GM12875 (cell line): Measurements from ENCODE around the gene TRH.

Source experiments
- H3K4me3 ChIP-seq: one replicate; pipeline ENCODE4 v1.5.1; 2011; ENCODE audit warnings: low read depth, low read length, control low read depth
- TF ChIP-seq, protein P1 (sequence below): IDR thresholded peaks from 2 replicates; pipeline ENCODE4 v1.5.1; 2011; ENCODE audit warnings: low read depth, mild to moderate bottlenecking, control low read depth, inconsistent platforms, low read length, moderate library complexity, borderline replicate concordance; ENCODE audit not compliant: insufficient read depth

Gene TRH

DNA sequence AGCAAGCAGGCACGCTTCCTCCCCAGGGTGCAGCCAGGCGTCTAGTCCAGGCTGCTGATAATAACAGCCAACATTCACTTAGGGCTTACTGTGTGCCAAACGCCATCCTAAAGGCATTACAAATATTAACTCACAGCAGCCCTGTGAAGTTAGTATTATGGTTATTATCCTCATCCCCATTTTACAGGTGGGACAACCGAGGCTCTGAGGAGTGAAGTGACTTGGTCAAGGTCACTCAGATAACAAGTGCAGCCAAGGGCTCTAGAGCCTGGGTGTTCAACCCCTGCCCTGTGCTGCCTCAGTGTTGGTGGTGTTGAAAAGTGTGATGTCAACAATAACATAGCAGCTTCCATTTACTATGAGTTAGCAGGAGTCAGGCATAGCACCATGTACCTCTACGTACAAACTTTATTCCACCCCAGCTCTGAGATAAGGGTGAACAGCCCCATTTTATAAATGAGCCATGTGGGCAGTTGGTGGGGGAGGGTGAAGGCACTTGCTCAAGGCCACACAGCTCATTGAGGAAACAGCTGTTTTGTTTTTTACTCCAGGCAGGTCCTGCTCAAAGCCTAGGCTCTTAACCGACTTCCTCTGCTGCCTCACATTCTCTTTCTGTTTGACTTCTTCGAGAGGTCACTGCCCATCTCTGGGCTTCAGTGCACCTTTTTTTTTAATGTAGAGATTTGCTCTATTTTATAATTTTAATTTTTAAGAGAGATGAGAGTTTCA is 24.0 kb upstream of the TRH start:
- TF ChIP-seq, protein P1, sequence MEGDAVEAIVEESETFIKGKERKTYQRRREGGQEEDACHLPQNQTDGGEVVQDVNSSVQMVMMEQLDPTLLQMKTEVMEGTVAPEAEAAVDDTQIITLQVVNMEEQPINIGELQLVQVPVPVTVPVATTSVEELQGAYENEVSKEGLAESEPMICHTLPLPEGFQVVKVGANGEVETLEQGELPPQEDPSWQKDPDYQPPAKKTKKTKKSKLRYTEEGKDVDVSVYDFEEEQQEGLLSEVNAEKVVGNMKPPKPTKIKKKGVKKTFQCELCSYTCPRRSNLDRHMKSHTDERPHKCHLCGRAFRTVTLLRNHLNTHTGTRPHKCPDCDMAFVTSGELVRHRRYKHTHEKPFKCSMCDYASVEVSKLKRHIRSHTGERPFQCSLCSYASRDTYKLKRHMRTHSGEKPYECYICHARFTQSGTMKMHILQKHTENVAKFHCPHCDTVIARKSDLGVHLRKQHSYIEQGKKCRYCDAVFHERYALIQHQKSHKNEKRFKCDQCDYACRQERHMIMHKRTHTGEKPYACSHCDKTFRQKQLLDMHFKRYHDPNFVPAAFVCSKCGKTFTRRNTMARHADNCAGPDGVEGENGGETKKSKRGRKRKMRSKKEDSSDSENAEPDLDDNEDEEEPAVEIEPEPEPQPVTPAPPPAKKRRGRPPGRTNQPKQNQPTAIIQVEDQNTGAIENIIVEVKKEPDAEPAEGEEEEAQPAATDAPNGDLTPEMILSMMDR, result no peak
- no peak overlapping the region for H3K4me3 ChIP-seq

DNA sequence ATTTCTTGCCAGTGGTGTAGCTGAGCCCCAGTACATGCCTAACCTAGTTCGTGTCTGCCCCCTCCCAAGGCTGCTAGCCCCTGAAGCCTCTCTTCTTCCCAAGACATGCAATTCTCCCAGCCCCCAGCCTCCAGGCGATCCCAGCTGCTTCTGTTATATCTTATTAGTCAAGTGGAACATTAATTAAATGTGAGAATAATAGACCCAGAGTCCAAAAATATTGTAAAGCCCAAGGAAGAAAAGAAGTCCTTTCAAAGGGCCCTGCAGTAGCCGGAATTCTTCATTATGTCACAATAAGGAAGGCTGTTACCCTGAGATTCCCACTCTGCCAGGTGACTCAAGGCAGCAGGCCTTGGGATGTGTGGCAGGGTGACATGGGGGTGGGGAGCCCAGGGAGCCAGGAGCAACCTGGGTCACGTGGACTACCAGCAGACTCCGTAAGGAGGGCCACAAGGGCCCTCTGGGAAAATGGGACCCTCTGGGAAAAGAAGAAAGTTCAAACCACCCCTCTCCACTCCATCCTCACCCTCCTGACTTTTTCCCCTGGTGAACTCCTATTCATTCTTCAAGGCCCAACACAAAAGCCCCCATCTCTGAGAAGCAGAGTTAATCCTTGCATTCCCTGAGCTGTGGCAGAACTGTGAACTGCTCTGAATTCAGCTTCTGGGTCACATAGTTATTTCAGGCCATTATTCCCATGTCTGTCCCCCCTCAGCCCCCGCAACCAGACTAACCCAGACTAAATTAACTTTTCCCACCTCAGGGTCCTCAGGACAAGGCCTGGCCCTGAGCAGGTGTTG is 21.8 kb upstream of the TRH start:
- TF ChIP-seq, protein P1, result no peak
- H3K4me3 ChIP-seq, result no peak overlapping the region

DNA sequence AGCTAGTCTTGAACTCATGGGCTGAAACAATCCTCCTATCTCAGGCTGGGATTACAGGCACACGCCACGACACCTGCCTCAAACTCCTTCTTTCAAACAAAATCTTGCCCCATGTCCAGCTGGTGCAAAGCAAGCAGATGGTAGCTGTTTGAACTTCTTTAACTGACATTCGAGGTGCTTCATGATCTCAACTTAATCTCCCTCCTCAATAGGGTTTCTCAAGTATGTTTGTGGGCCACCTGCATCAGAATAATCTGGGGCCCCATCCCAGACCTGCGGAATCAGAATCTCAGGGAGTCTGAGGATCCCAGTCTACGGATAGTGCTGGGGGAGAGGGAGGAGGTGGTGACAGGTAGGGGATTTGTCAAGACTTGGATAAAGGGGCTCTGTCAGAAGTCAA is 20.9 kb upstream of the TRH start:
- TF ChIP-seq, protein P1, result no peak
- H3K4me3 ChIP-seq, result no peak overlapping the region

DNA sequence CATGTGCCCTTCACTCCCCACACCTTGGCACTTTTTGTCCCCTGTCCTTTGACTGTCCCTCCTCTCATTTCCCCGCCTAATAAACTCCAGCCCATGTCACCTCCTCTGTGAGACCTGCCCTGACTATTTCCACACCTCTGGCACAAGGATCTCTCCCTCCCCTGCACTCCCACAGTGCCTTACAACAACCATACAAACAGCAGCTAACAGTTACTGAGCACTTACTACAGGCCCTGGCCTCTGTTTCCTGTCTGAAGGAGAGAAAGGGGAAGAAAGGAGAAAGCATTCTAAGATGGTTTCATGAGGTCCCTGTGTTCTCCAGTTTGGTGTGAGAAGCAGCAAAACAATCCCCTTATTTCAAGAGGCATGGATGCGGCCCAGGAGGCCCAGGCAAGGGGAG is 20.0 kb upstream of the TRH start:
- TF ChIP-seq, protein P1, result no peak
- no peak overlapping the region for H3K4me3 ChIP-seq

DNA sequence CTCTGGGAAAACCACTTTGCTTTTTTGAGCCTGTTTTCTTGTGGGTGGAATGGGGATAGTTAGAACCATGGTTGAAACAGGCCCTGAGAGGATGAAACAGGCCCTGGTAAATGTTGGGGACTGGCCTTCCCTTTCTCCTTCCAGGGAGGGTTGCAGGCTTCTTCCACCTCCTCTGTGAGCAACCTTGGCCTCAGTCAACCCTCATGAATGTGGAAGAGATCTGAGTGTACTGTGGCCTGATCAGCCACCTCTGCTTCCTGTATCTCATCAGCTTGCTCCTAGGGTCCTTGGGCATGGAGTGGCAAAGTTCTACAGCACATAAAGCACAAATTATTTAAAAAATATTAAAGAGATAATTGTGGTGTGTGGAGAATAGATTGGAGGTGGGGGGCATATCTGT is 17.6 kb upstream of the TRH start:
- TF ChIP-seq, protein P1, result no peak

DNA sequence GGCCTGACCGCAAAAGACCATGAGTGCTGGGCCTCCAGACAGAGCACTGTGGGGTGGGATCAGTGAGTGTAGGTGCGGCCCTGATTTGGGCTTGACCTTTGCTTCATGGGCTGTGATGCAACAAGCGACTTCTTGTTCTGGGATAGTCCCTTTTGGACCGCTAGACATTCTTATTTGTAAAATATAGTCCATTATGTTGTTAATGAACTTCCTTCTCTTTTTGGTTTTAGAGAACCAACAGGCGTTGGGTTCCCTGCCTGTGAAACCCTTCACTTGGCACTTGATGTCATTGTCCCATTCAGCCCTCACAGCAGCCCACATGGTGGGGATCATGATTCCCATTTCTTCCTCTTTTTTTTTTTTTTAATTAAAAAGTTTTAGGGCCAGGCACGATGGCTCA is 15.8 kb upstream of the TRH start:
- no peak overlapping the region for H3K4me3 ChIP-seq
- TF ChIP-seq, protein P1, result no peak

More for the DNA sequence above, 17.6 kb upstream of the TRH start:
- no peak overlapping the region for H3K4me3 ChIP-seq

DNA sequence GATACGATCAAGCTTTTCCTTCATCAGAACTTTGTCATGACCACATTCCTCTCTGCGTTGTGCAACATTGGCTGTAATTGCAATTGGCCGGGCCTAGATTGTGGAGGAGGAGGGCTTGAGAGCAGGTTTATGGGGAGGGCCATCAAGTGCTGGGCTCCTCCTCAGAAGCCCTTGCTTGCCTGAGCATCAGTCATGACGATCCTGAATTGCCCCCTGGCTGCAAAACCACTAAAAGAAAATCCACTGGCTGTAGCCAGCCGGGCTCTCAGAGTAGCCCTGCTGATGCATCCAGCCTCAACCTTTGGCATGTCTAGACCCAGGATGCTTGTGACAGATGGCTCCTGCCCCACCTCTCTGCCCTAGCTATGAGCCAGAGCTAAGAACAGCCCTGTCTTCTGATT is 13.4 kb upstream of the TRH start:
- TF ChIP-seq, protein P1, result no peak
- no peak overlapping the region for H3K4me3 ChIP-seq
